Measurements from ENCODE around the gene TTC24.
A peak's percentile ranks its signal among the peaks of the same experiment; 100 is the strongest.
"Not testable (repeated sequence)": the region's sequence is repeated elsewhere in the genome, so short reads cannot be mapped to it uniquely, and the experiment has no call there.

Gene TTC24

DNA sequence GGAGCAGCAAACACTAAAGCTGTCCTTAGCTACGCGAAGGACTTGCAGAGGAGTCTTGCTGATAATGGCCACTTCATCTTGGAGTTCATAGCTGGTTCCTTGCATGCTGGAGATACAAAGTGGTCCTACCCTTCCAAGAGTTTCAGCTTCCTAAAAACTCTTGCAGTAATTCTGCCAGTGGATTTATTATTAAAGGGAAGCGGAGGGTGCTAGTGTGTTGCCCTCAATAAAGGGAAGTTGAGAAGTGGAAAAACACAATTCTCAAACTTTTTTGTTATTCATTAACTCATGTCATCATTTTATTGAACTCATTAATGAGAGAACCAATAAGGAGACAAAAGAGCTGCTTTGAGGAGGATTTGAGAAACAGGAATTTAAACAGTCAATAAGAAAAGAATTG lies 33.1 kb downstream of the TTC24 start:
- DNase-seq, result no peak

GRCh38 chr1:156615946-156616345 lies 36.4 kb downstream of the TTC24 start:
- DNase-seq, result no peak

DNA sequence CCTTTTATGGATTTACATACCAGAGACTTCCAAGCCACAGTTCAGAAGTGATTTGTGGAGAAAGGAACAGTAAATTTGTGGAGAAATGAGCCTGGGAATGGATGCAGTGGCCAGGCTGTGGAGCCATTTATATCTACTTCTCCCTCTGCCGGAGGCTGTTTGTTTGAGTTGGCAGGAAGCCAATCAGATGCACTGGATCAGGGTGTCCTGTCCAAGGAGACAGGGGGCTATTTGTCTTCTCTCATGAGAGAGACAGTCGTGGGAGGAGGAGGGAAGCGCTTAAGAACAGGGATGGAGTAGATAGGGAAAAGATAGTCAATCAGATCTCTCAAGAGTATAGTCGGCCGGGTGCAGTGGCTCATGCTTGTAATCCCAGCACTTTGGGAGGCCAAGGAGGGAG lies 36.9 kb downstream of the TTC24 start:
- no peak for DNase-seq

- DNase-seq, result no peak
These were observed 39.5 kb downstream of the TTC24 start, which contains the start of gene HAPLN2 for GRCh38 chr1:156618853-156619581. TSS of gene HAPLN2 (plus strand) at chr1:156619415. CDS start at chr1:156623491, 4,076 bp downstream.

- no peak for DNase-seq
These were observed 40.0 kb downstream of the TTC24 start for GRCh38 chr1:156619582-156619955.

DNA sequence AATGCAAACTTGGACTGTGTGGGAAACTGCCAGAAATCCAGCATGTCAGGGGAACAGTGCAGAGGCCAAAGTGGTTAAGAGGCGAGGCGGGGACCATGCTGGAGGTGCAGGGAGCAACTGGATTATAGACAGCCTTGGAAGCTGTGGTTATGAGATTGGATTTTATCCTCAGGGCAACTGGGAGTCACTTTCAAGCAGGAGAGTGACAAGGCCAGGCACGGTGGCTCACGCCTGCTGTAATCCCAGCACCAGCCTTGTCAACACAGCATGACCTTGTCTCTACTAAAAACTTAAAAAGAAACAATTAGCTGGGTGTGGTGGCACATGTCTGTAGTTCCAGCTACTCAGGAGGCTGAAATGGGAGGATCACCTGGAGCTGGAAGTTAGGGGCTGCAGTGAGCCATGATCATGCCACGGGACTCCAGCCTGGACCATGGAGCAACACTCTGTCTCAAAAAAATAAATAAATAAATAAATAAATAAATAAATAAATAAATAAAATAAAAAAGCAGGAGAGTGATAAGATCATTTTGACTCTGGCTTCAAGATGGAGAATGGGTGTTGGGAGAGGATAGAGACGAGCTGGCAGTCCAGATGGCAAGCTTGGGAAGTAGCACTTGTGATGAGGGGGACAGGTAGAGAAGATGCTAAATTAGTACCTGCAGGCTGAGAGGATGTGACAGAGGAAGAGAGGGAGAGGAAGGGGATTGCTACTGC lies 43.2 kb downstream of the TTC24 start:
- no peak for DNase-seq

DNA sequence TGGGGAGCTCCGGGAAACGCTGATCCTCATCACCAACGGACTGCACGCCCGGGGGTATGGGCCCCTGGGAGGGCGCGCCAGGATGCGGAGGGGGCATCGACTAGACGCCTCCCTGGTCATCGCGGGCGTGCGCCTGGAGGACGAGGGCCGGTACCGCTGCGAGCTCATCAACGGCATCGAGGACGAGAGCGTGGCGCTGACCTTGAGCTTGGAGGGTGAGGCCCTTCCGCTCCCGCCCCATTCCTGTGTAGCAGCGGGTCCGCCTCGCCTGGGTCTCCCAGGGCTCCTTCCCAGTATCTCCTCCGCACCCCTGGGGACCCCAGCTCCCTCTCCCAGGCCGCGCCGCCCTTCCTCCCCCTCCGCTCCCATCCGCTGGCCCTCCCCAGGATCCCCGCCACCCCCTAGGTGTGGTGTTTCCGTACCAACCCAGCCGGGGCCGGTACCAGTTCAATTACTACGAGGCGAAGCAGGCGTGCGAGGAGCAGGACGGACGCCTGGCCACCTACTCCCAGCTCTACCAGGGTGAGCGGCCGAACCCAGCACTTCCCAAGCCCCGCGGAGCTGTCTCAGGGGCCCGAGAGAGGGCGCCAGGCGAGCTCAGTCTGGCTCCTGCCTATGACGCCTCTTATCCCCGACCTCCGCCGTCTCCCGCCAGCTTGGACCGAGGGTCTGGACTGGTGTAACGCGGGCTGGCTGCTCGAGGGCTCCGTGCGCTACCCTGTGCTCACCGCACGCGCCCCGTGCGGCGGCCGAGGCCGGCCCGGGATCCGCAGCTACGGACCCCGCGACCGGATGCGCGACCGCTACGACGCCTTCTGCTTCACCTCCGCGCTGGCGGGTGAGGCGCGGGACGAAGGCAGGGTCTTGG lies 44.7 kb downstream of the TTC24 start:
- no peak for DNase-seq

GRCh38 chr1:156624814-156625435 lies 45.4 kb downstream of the TTC24 start:
- no peak for DNase-seq

- DNase-seq, result peak; percentile 80
These were observed 46.0 kb downstream of the TTC24 start for GRCh38 chr1:156625436-156626078.

DNA sequence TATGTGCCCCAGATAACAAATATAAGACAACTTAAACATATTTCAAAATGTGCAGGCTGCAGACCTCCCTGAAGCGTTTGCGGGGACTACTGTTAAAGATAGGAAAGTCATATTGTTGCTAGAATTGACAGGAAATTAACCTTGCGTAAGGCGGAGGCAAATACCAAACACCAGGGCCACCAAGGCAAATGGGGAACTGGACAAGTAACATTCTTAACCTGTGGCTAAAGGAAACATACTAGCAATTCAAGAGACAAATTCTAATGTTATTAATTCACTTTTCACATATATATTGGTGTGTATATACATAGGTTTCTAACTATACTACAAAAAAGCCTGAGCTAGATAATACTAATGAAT lies 46.5 kb downstream of the TTC24 start:
- no peak for DNase-seq

GRCh38 chr1:156627313-156627880 lies 47.9 kb downstream of the TTC24 start:
- no peak for DNase-seq

GRCh38 chr1:156629823-156630449 lies 50.4 kb downstream of the TTC24 start:
- DNase-seq, result no peak

GRCh38 chr1:156631152-156631551 lies 51.6 kb downstream of the TTC24 start:
- not testable (repeated sequence) for DNase-seq

DNA sequence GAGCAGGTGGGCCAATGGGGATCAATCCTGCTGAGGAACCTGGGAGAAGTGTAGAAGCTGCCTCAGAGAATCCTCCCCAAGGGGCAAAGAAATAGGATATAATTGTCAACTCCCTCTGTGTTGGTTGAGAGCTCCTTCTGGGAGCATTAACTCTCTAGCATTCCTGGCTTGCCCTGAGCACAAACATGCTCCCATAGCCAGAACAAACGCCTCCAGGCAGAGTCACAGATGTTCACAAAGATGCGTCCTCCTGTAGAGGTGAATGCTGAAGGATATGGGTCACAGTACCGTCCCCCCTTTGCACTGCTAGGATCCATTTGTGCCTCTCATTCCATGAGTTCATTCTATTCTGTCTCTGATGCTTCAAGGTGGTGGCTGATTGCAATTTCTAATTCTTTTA lies 52.8 kb downstream of the TTC24 start:
- DNase-seq, result no peak
